H9 (cell line): Measurements from ENCODE around the gene NKX1-1. TPM values are rescaled to one million over a fixed set of nuclear protein-coding genes. Genes with fewer than 3 reads are reported as not detected.

ENCODE experiments used
- DNase-seq: peaks from one replicate; pipeline ENCODE4 v3.0.0-alpha.2; 2017
- H2AFZ ChIP-seq: one replicate; pipeline ENCODE4 v1.6.1; 2013; ENCODE audit warnings: mild to moderate bottlenecking, low read length, control low read depth, moderate library complexity
- H2AK5ac ChIP-seq: 2 replicates; pipeline ENCODE4 v1.6.1; 2013; ENCODE audit warnings: low read length, control low read depth, mixed read lengths; ENCODE audit not compliant: insufficient read length
- H2BK120ac ChIP-seq: one replicate; pipeline ENCODE4 v1.6.1; 2013; ENCODE audit warnings: low read depth, mild to moderate bottlenecking, low read length, control low read depth, inconsistent platforms; ENCODE audit not compliant: poor library complexity, severe bottlenecking
- H2BK12ac ChIP-seq: 2 replicates; pipeline ENCODE4 v1.6.1; 2013; ENCODE audit warnings: low read length, control low read depth, mixed read lengths, low read depth; ENCODE audit not compliant: insufficient read length
- H2BK15ac ChIP-seq: 2 replicates; pipeline ENCODE4 v1.6.1; 2013; ENCODE audit warnings: low read depth, low read length, control low read depth
- H2BK20ac ChIP-seq: one replicate; pipeline ENCODE4 v1.6.1; 2013; ENCODE audit warnings: low read depth, mild to moderate bottlenecking, low read length, control low read depth, inconsistent platforms; ENCODE audit not compliant: poor library complexity, severe bottlenecking
- H2BK5ac ChIP-seq: 2 replicates; pipeline ENCODE4 v1.6.1; 2013; ENCODE audit warnings: low read length, control low read depth, mixed read lengths; ENCODE audit not compliant: insufficient read length
- H3K14ac ChIP-seq: 2 replicates; pipeline ENCODE4 v1.6.1; 2013; ENCODE audit warnings: low read length, control low read depth; ENCODE audit not compliant: insufficient read depth
- H3K18ac ChIP-seq: 2 replicates; pipeline ENCODE4 v1.6.1; 2013; ENCODE audit warnings: low read depth, mild to moderate bottlenecking, mixed read lengths, low read length, control low read depth; ENCODE audit not compliant: insufficient read length
- H3K23ac ChIP-seq: 2 replicates; pipeline ENCODE4 v1.6.1; 2013; ENCODE audit warnings: low read length, control low read depth, mixed read lengths, low read depth; ENCODE audit not compliant: insufficient read length
- H3K23me2 ChIP-seq: 2 replicates; pipeline ENCODE4 v1.6.1; 2013; ENCODE audit warnings: low read depth, mild to moderate bottlenecking, mixed read lengths, low read length, control low read depth; ENCODE audit not compliant: insufficient read length, poor library complexity, severe bottlenecking
- H3K27ac ChIP-seq: 2 replicates; pipeline ENCODE4 v1.5.1; 2013; ENCODE audit warnings: low read length, control low read depth, mixed read lengths, low read depth; ENCODE audit not compliant: insufficient read length
- H3K27me3 ChIP-seq: 2 replicates; pipeline ENCODE4 v1.6.1; 2013; ENCODE audit warnings: low read length, control low read depth, inconsistent platforms; ENCODE audit not compliant: insufficient read depth
- H3K4ac ChIP-seq: 2 replicates; pipeline ENCODE4 v1.6.1; 2013; ENCODE audit warnings: low read depth, mild to moderate bottlenecking, control low read depth, inconsistent platforms, low read length, moderate library complexity
- H3K4me1 ChIP-seq: 2 replicates; pipeline ENCODE4 v1.6.1; 2013; ENCODE audit warnings: low read length, control low read depth, inconsistent platforms; ENCODE audit not compliant: insufficient read depth
- H3K4me2 ChIP-seq: 2 replicates; pipeline ENCODE4 v1.6.1; 2013; ENCODE audit warnings: low read length, control low read depth, mixed read lengths; ENCODE audit not compliant: insufficient read length, insufficient read depth
- H3K56ac ChIP-seq: 2 replicates; pipeline ENCODE4 v1.6.1; 2013; ENCODE audit warnings: low read depth, mild to moderate bottlenecking, mixed read lengths, low read length, control low read depth; ENCODE audit not compliant: insufficient read length
- H3K79me1 ChIP-seq: 2 replicates; pipeline ENCODE4 v1.6.1; 2013; ENCODE audit warnings: low read depth, mild to moderate bottlenecking, moderate library complexity, low read length, control low read depth, inconsistent platforms; ENCODE audit not compliant: insufficient read depth, poor library complexity, severe bottlenecking
- H3K79me2 ChIP-seq: 2 replicates; pipeline ENCODE4 v1.6.1; 2013; ENCODE audit warnings: low read length, control low read depth, inconsistent platforms; ENCODE audit not compliant: insufficient read depth
- H3K9ac ChIP-seq: 2 replicates; pipeline ENCODE4 v1.6.1; 2013; ENCODE audit warnings: low read length, control low read depth, mixed read lengths; ENCODE audit not compliant: insufficient read length; ENCODE audit errors: extremely low read depth
- H3K9me3 ChIP-seq: one replicate; pipeline ENCODE4 v1.6.1; 2013; ENCODE audit warnings: low read depth, low read length, inconsistent platforms; ENCODE audit not compliant: control insufficient read depth
- H3T11ph ChIP-seq: one replicate; pipeline ENCODE4 v1.6.1; 2013; ENCODE audit warnings: mild to moderate bottlenecking, low read length, control low read depth, inconsistent platforms
- H4K20me1 ChIP-seq: one replicate; pipeline ENCODE4 v1.6.1; 2013; ENCODE audit not compliant: control insufficient read depth, insufficient read length, insufficient read depth
- H4K5ac ChIP-seq: 2 replicates; pipeline ENCODE4 v1.6.1; 2013; ENCODE audit warnings: low read depth, mild to moderate bottlenecking, mixed read lengths, low read length, control low read depth; ENCODE audit not compliant: insufficient read length
- H4K8ac ChIP-seq: replicated peaks from 2 replicates; pipeline ENCODE4 v1.6.1; 2013; ENCODE audit warnings: low read length, control low read depth, mixed read lengths, low read depth; ENCODE audit not compliant: insufficient read length
- H4K91ac ChIP-seq: 2 replicates; pipeline ENCODE4 v1.6.1; 2013; ENCODE audit warnings: low read depth, mild to moderate bottlenecking, moderate library complexity, mixed read lengths, low read length, control low read depth; ENCODE audit not compliant: insufficient read length
- H3K27ac Mint-ChIP-seq, 3 experiments: 2 replicates in 2 of 3; 3 replicates in 1 of 3; pipeline ENCODE4 v1.8.0; 2020 to 2021; ENCODE audit warnings: mixed read lengths in 3 of 3, mild to moderate bottlenecking in 1 of 3, moderate library complexity in 1 of 3
- H3K27me3 Mint-ChIP-seq: 2 replicates; pipeline ENCODE4 v1.8.0; 2021; ENCODE audit warnings: low read depth, mild to moderate bottlenecking, moderate library complexity, mixed read lengths
- H3K36me3 Mint-ChIP-seq, 3 experiments: 2 replicates in 2 of 3; 3 replicates in 1 of 3; pipeline ENCODE4 v1.8.0; 2020 to 2021; ENCODE audit warnings: low read depth in 3 of 3, mixed read lengths in 3 of 3; ENCODE audit not compliant: insufficient read depth in 1 of 3
- H3K4me1 Mint-ChIP-seq, 2 experiments: 2 replicates each; pipeline ENCODE4 v1.8.0; 2020; ENCODE audit warnings: mixed read lengths in 2 of 2
- H3K4me3 Mint-ChIP-seq, 2 experiments: 2 replicates in 1 of 2; 3 replicates in 1 of 2; pipeline ENCODE4 v1.8.0; 2020 to 2021; ENCODE audit warnings: mild to moderate bottlenecking in 2 of 2, mixed read lengths in 2 of 2, moderate library complexity in 1 of 2
- H3K9me3 Mint-ChIP-seq, 2 experiments: 2 replicates in 1 of 2; 3 replicates in 1 of 2; pipeline ENCODE4 v1.8.0; 2020; ENCODE audit warnings: mild to moderate bottlenecking in 2 of 2, mixed read lengths in 2 of 2, moderate library complexity in 1 of 2
- CTCF ChIP-seq: fragments of 200-600 bp; sonication (generic); conservative IDR thresholded peaks from 3 replicates; pipeline ENCODE4 v1.8.0; 2021; ENCODE audit warnings: antibody characterized with exemption, mild to moderate bottlenecking
- WGBS: extraction: QIAGEN DNeasy Blood & Tissue Kit; methylation state at CpG from one replicate; pipeline ENCODE4 v1.1.7; 2013; ENCODE audit warnings: missing lambda C conversion rate, low lambda C conversion rate, mixed read lengths; ENCODE audit not compliant: insufficient read length; ENCODE audit errors: extremely low coverage; 5-methylcytosine and 5-hydroxymethylcytosine counted together
- total RNA-seq: library from RNA; stranded (reverse); gene quantifications from 2 replicates; pipeline ENCODE4 v1.2.1, GENCODE V29; 2021

Gene NKX1-1
- total RNA-seq, 1 experiment from 2014 or later, result not detected

- no peak for TF ChIP-seq CTCF
- H3K27me3 Mint-ChIP-seq, result no peaks in the 10 kb centered on the region
- Histone ChIP-seq H3K27me3 (no peaks in the 10 kb centered on the region), H3K23ac (no peak overlapping the region), H3K4me1 (no peaks in the 10 kb centered on the region), H4K20me1 (no peaks in the 10 kb centered on the region), H2BK5ac (no peak overlapping the region), H3K79me2 (no peaks in the 10 kb centered on the region), H4K91ac (no peak overlapping the region), H3K4me2 (no peak overlapping the region), H3K79me1 (no peaks in the 10 kb centered on the region), H3K23me2 (no peaks in the 10 kb centered on the region), H2AK5ac (no peak overlapping the region), H2BK20ac (no peak overlapping the region), H3K27ac (no peak overlapping the region), H3K9me3 (no peaks in the 10 kb centered on the region), H2BK12ac (no peak overlapping the region), H2BK120ac (no peak overlapping the region), H3K4ac (no peak overlapping the region), H3K56ac (no peak overlapping the region), H3K18ac (no peak overlapping the region), H2AFZ (no peak overlapping the region), H3K9ac (no peak overlapping the region), H3K14ac (no peak overlapping the region), H4K8ac (no peak overlapping the region), H4K5ac (no peak overlapping the region), H2BK15ac (no peak overlapping the region), H3T11ph (no peak overlapping the region)
- peaks cover 4 to 34% (median 29%) of the 10 kb centered on the region in 3 experiments; a peak in 6 of 7 replicates for H3K36me3 Mint-ChIP-seq
- H3K9me3 Mint-ChIP-seq, result no peaks in the 10 kb centered on the region; a peak in 1 of 5 replicates
- no CpG with 5 or more reads among the region's 18 CpGs for WGBS
- no peak overlapping the region for H3K27ac Mint-ChIP-seq
- H3K4me1 Mint-ChIP-seq, result peaks cover 3% of the 10 kb centered on the region in 2 experiments; a peak in 2 of 4 replicates
- no peak for DNase-seq
- no peak overlapping the region for H3K4me3 Mint-ChIP-seq
These were observed 51.3 kb downstream of the NKX1-1 start for GRCh38 chr4:1354983-1355275.
